HCEC 1CT (cell line): ENCODE results near the gene GPR45.

Source experiments
- DNase-seq: peaks from one replicate; pipeline ENCODE4 v3.0.0-alpha.2; 2017

The GPR45 gene

DNA sequence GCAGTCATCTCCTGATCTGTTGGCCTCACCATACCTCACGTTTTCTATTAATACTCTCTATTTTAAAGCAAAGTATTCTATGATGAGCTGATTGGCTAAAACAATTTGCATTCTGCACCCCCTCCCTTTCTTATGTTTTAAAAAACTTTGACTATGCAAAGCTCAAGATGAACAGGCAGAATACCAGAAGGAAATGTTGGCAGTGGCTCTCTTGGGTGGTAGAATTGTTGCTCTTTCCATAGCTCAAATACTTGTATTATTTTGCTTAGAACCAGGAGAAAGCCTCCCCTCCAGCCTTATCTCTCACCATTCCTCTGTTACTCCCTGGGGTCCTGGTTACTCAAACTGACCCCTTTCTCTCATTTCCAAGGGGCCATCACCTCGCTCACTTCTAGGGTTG is 14.4 kb downstream of the GPR45 start:
- no peak for DNase-seq

DNA sequence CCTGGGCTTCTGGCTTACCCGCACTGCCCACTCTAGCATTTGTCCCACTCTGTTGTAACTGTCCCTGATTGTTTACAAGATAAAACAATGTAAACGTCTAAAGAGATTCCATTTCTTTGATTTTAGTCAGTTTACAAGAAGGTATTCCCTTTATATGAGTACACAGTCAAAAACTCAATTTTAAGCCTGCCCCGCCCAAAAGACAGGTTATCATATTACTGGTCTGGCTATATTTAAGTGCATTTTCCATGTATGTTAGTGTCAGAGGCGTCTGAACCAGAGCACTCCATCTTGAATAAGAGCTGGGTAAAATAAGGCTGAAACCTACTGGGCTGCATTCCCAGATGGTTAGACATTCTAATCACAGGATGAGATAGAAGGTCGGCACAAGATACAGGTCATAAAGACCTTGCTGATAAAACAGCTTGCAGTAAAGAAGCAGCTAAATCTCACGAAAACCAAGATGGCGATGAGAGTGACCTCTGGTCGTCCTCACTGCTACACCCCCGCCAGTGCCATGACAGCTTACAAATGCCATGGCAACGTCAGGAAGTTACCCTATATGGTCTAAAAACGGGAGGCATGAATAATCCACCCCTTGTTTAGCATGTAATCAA is 15.0 kb downstream of the GPR45 start:
- DNase-seq = no peak

- peak; percentile 17 for DNase-seq
These were observed 16.4 kb downstream of the GPR45 start for GRCh38 chr2:105257981-105258380.

- no peak for DNase-seq
These were observed 17.4 kb downstream of the GPR45 start for GRCh38 chr2:105258835-105259350.

DNA sequence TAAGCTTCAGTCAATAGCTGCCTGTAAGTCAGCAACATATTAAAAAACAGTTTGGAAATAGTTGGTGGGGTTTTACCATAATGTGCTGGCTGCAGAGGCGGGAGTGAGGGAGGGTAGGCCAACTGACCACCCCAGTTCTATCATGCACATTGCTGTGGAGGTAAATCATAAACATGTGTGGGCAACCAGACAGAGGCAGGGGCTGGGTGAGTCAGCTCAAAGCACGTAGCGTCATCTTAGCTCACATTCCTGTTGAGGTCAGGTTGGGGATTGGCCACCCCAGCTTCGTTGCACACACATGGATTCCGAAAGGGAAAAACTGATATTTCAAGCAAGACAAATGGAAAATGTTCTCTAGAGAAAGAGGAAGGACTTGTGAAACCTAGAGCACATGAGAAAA is 19.5 kb downstream of the GPR45 start:
- peak; percentile 71 for DNase-seq

GRCh38 chr2:105262651-105263091 is 21.1 kb downstream of the GPR45 start:
- DNase-seq = peak; percentile 19

- DNase-seq = no peak
These were observed 27.9 kb downstream of the GPR45 start for GRCh38 chr2:105269426-105269825.

GRCh38 chr2:105271393-105272045 is 30.0 kb downstream of the GPR45 start:
- no peak for DNase-seq

DNA sequence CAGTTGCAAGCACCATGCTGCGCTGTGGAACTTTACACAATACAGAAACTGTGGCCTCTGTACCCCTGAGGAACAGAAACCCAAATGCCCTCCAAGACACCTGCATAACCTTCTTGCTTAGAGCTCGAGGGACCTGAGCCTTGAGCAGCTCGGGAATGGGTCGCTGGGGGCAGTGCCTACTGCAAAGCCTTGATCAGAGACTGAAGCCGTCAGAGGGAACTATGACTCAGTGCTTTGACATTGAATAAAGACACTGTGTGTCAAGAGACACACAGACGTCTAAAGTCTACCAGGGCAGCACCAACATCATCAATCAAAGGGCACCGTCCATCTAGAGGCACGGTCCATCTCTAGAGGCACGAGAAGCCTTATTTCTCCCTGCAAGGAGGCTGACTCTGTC is 30.6 kb downstream of the GPR45 start:
- no peak for DNase-seq

GRCh38 chr2:105274046-105274445 is 32.5 kb downstream of the GPR45 start:
- no peak for DNase-seq

DNA sequence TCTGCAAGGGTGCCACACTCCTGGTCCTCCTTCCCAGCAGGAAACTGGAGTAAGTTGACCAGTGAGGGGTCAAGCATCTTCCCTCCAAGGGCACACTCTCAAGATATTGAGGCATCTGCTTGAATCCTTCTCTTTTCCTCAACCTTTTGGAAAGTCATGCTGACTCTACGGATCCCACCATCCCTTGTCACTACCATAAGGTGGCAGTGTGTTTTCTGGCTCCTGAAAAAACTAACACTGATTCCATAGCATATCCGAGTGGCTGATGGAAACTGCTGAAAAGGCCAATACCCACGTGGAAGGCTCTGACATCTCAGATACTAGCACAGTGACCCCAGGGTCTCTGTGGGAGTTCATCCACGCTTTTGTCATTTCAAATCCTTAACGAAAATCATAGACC is 37.1 kb downstream of the GPR45 start:
- DNase-seq = no peak

- no peak for DNase-seq
These were observed 37.6 kb downstream of the GPR45 start for GRCh38 chr2:105279126-105279525.

DNA sequence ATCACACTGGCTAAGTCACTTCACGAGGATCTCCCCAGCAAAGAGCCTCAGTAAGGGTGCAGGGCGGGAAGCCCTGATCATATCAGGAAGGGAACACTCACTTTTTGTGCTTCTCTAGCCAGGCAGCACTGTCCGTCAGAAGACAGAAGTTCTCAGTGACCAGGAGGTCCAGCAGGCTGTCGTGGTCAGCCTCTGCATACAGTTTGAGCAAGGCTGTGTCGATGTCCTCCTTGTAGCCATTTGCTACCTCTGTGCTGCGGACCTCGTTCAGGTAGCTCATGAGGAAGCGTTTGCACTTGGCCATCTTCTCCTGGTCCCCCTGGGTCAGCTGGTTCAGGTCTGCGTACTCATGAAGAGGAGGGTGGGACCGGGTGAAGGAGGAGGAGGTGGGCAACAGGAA is 38.7 kb downstream of the GPR45 start:
- no peak for DNase-seq

- no peak for DNase-seq
These were observed 42.0 kb downstream of the GPR45 start for GRCh38 chr2:105283532-105283931.

GRCh38 chr2:105287692-105288091 is 46.1 kb downstream of the GPR45 start:
- peak; percentile 17 for DNase-seq

GRCh38 chr2:105288133-105288532 is 46.6 kb downstream of the GPR45 start:
- DNase-seq = no peak

DNA sequence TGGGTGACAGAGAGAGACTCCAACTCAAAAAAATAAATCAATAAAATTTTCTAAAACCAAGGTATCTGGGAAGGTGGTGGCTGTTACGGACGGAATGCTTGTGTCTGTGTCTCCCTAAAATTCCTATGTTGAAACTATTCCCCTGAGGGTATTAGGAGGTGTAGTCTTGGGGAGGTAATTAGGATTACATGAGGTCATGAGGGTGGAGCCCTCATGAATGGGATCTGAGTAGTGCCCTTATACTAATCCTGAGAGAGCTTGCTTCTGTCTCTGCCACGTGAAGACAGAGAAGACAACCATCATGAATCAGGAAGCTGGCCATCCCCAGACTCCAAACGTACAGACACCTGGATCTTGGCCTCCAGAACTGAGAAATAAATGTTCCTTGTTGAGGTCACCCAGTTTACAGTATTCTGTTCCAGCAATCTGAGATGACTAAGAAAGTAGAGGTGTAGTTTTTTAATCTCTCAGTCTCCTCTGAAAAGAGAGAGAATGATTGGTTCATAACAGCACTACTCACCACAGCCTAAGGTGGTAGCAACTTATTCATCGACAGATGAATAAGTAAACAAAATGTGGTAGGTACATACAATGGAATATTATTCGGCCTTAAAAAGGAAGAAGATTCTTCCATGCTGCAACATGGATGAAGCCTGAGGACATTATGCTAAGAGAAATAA is 49.6 kb downstream of the GPR45 start:
- DNase-seq = no peak

DNA sequence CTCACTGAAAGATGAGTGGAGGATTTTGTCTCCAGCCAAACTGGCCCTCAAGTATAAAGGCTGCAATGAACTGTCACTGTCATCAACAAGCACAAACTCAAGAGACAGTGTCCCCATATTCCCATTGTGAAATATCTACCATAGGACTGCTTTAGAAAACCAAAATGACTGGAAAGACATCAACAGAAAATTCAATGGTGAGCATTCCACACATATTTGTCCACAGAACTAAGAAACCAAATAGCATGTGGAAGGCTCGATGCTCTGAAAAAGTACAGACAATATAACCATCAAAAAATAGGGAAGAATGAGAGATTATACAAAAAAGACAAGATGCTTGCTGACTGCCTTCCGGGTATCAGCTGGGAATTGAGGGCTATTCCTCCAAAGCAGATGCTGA is 50.4 kb downstream of the GPR45 start:
- no peak for DNase-seq
